SK-N-SH (cell line): ENCODE measurements around the gene CD209. TPM values are rescaled to one million over a fixed set of nuclear protein-coding genes. Genes with fewer than 3 reads are reported as not detected.

ENCODE experiments used
- CTCF ChIA-PET: fragments of 300-600, 350-600 bp; formaldehyde crosslinking; extraction: SDS; loops from one replicate; lab custom pipeline; 2021; lab: Yijun Ruan, JAX
- POLR2A ChIA-PET: fragments of 350-600 bp; sonication (Branson Sonifier 250); formaldehyde crosslinking; extraction: SDS; loops from one replicate; lab custom pipeline; 2020; ENCODE audit warnings: antibody characterized with exemption, inconsistent platforms; lab: Yijun Ruan, JAX
- DNase-seq: peaks from one replicate; pipeline ENCODE4 v3.0.0; 2012
- H2AFZ ChIP-seq: fragments of 200-600 bp; sonication (generic); 2 replicates; pipeline ENCODE4 v1.8.1; 2016; ENCODE audit warnings: antibody characterized with exemption, mild to moderate bottlenecking, low read depth
- H3F3A ChIP-seq: fragments of 200-600 bp; sonication (generic); replicated peaks from 2 replicates; pipeline ENCODE3; 2016; ENCODE audit warnings: antibody characterized with exemption, mild to moderate bottlenecking; ENCODE audit not compliant: insufficient read depth
- H3K27ac ChIP-seq, 2 experiments: fragments of 200-500 bp in 1 of 2; fragments of 200-600 bp in 1 of 2; sonication (Bioruptor generic) in 1 of 2; sonication (generic), shearing (Covaris generic) in 1 of 2; 2 replicates each; pipeline versions ENCODE4 v1.5.1 to v1.6.1; 2014 to 2016; ENCODE audit warnings: low read depth in 2 of 2, inconsistent platforms in 1 of 2, low read length in 1 of 2, mild to moderate bottlenecking in 1 of 2, mixed read lengths in 1 of 2
- H3K27me3 ChIP-seq: fragments of 200-600 bp; sonication (generic), shearing (Covaris generic); 2 replicates; pipeline ENCODE4 v1.6.1; 2016; ENCODE audit warnings: mixed run types; ENCODE audit not compliant: insufficient read depth
- H3K36me3 ChIP-seq, 2 experiments: fragments of 200-500 bp in 1 of 2; fragments of 200-600 bp in 1 of 2; sonication (Bioruptor generic) in 1 of 2; sonication (generic) in 1 of 2; replicated peaks in 1 of 2; 2 replicates each; pipeline versions ENCODE3 to v1.5.1; 2014 to 2016; ENCODE audit warnings: low read length in 1 of 2, mild to moderate bottlenecking in 1 of 2; ENCODE audit not compliant: insufficient read depth in 2 of 2, control insufficient read depth in 1 of 2
- H3K4me1 ChIP-seq, 2 experiments: fragments of 200-500 bp in 1 of 2; fragments of 200-600 bp in 1 of 2; sonication (Bioruptor generic) in 1 of 2; sonication (generic), shearing (Covaris generic) in 1 of 2; 2 replicates each; pipeline versions ENCODE4 v1.5.1 to v1.6.1; 2014 to 2016; ENCODE audit warnings: low read depth in 1 of 2, low read length in 1 of 2, mixed run types in 1 of 2; ENCODE audit not compliant: insufficient read depth in 2 of 2, control insufficient read depth in 1 of 2
- H3K4me2 ChIP-seq: fragments of 200-600 bp; sonication (generic), shearing (Covaris generic); 2 replicates; pipeline ENCODE4 v1.6.1; 2017; ENCODE audit warnings: mixed run types
- H3K4me3 ChIP-seq, 2 experiments: fragments of 200-500 bp in 1 of 2; fragments of 200-600 bp in 1 of 2; sonication (Bioruptor generic) in 1 of 2; sonication (generic), shearing (Covaris generic) in 1 of 2; 2 replicates each; pipeline versions ENCODE4 v1.5.1 to v1.8.1; 2014 to 2016; ENCODE audit warnings: low read depth in 2 of 2, inconsistent platforms in 1 of 2, low read length in 1 of 2, mild to moderate bottlenecking in 1 of 2, mixed read lengths in 1 of 2, moderate library complexity in 1 of 2
- H3K79me2 ChIP-seq: fragments of 200-600 bp; sonication (generic); 2 replicates; pipeline ENCODE4 v1.8.1; 2017; ENCODE audit warnings: mild to moderate bottlenecking; ENCODE audit not compliant: insufficient read depth
- H3K9ac ChIP-seq: fragments of 200-600 bp; sonication (generic); 2 replicates; pipeline ENCODE4 v1.6.1; 2017; ENCODE audit warnings: mixed run types
- H3K9me2 ChIP-seq: fragments of 200-600 bp; sonication (generic); 2 replicates; pipeline ENCODE4 v1.6.1; 2017; ENCODE audit warnings: mixed run types
- H3K9me3 ChIP-seq: fragments of 200-600 bp; sonication (generic); 2 replicates; pipeline ENCODE4 v1.6.1; 2017; ENCODE audit warnings: mixed run types, mild to moderate bottlenecking, moderate library complexity
- H4K20me1 ChIP-seq: fragments of 200-600 bp; sonication (generic); 2 replicates; pipeline ENCODE4 v1.6.1; 2017; ENCODE audit warnings: mild to moderate bottlenecking, mixed run types; ENCODE audit not compliant: insufficient read depth
- ELF1 ChIP-seq: IDR thresholded peaks from 2 replicates; pipeline ENCODE4 v1.4.0; 2012
- FOXJ3 ChIP-seq: sonication (generic); formaldehyde crosslinking; IDR thresholded peaks from 2 replicates; pipeline ENCODE4 v1.5.1; 2020; ENCODE audit warnings: mild to moderate bottlenecking, missing genetic modification reagents
- FOXM1 ChIP-seq: IDR thresholded peaks from 2 replicates; pipeline ENCODE4 v1.4.0; 2012; ENCODE audit warnings: low read depth, mild to moderate bottlenecking
- GABPA ChIP-seq: IDR thresholded peaks from 2 replicates; pipeline ENCODE4 v1.4.0; 2012; ENCODE audit warnings: low read depth, mild to moderate bottlenecking
- GATA2 ChIP-seq: sonication (generic); formaldehyde crosslinking; IDR thresholded peaks from 2 replicates; pipeline ENCODE4 v1.5.0; 2020; ENCODE audit warnings: mild to moderate bottlenecking, missing genetic modification reagents
- MEF2A ChIP-seq: IDR thresholded peaks from 2 replicates; pipeline ENCODE4 v1.4.0; 2012; ENCODE audit warnings: low read depth, borderline replicate concordance
- NRF1 ChIP-seq: IDR thresholded peaks from 2 replicates; pipeline ENCODE4 v1.6.1; 2012; ENCODE audit warnings: low read depth, mild to moderate bottlenecking, low read length
- POLR2AphosphoS5 ChIP-seq: IDR thresholded peaks from 2 replicates; pipeline ENCODE4 v1.6.1; 2012; ENCODE audit warnings: low read depth, low read length
- RAD21 ChIP-seq: IDR thresholded peaks from 2 replicates; pipeline ENCODE4 v1.6.1; 2012; ENCODE audit warnings: mild to moderate bottlenecking, low read length
- SIN3A ChIP-seq: IDR thresholded peaks from 2 replicates; pipeline ENCODE4 v1.6.1; 2012; ENCODE audit warnings: low read depth, mild to moderate bottlenecking, low read length, moderate library complexity, borderline replicate concordance
- TAF1 ChIP-seq: IDR thresholded peaks from 2 replicates; pipeline ENCODE4 v1.6.1; 2012; ENCODE audit warnings: low read depth, mild to moderate bottlenecking, low read length, moderate library complexity, borderline replicate concordance
- TCF12 ChIP-seq: IDR thresholded peaks from 2 replicates; pipeline ENCODE4 v1.4.0; 2012
- WGBS: methylation state at CpG from one replicate; pipeline ENCODE4 v1.1.6; 2017; ENCODE audit warnings: low lambda C conversion rate; 5-methylcytosine and 5-hydroxymethylcytosine counted together
- polyA plus RNA-seq, 3 experiments: library from polyadenylated mRNA; depleted of rRNA; stranded (reverse); fragments of >200 nt; gene quantifications; 2 replicates each; pipeline ENCODE4 v1.2.3, GENCODE V29; 2012
- TF ChIP-seq, protein P1 (sequence below): IDR thresholded peaks from 2 replicates; pipeline ENCODE4 v1.4.0; 2012; ENCODE audit warnings: low read depth, borderline replicate concordance
- TF ChIP-seq, protein P2 (sequence below): IDR thresholded peaks from 2 replicates; pipeline ENCODE4 v1.4.0; 2012; ENCODE audit warnings: low read depth, borderline replicate concordance
- TF ChIP-seq, protein P3 (sequence below): IDR thresholded peaks from 2 replicates; pipeline ENCODE4 v1.4.0; 2012; ENCODE audit warnings: low read depth
- TF ChIP-seq, protein P4 (sequence below): fragments of 150-350 bp; IDR thresholded peaks from 2 replicates; pipeline ENCODE4 v1.6.1; 2016; ENCODE audit warnings: mild to moderate bottlenecking, low read depth, low read length
- TF ChIP-seq, protein P5 (sequence below): IDR thresholded peaks from 2 replicates; pipeline ENCODE4; 2012

Gene CD209
- polyA plus RNA-seq, 1 of the 3 experiments (the other 2 are of a cell fraction): not detected

DNA sequence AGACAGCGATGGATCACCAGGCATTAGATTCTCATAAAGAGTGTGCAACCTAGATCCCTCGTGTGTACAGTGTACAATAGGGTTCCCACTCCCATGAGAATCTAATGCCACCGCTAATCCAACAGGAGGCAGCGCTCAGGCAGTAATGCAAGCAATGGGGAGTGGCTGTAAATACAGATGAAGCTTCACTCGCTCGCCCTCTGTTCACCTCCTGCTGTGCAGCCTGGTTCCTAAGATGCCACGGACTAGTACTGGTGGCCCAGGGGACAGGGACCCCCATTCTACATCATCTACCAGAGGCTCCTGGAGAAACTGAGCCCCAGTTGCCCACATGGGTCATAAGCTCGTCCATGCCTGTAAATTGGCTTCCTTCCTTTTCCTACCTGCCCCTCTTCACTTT lies 23.7 kb upstream of the CD209 start:
- H3K9me3 ChIP-seq: no peaks in the 10 kb centered on the region
- H3F3A ChIP-seq: no peaks in the 10 kb centered on the region
- TF ChIP-seq FOXJ3 (CRISPR knock-in tag) (no peak), GATA2 (CRISPR knock-in tag) (no peak), TCF12 (no peak), ELF1 (no peak), GABPA (no peak), POLR2AphosphoS5 (no peak), FOXM1 (no peak), NRF1 (no peak), SIN3A (no peak), TAF1 (no peak), MEF2A (no peak), RAD21 (no peak)
- TF ChIP-seq, protein P1, sequence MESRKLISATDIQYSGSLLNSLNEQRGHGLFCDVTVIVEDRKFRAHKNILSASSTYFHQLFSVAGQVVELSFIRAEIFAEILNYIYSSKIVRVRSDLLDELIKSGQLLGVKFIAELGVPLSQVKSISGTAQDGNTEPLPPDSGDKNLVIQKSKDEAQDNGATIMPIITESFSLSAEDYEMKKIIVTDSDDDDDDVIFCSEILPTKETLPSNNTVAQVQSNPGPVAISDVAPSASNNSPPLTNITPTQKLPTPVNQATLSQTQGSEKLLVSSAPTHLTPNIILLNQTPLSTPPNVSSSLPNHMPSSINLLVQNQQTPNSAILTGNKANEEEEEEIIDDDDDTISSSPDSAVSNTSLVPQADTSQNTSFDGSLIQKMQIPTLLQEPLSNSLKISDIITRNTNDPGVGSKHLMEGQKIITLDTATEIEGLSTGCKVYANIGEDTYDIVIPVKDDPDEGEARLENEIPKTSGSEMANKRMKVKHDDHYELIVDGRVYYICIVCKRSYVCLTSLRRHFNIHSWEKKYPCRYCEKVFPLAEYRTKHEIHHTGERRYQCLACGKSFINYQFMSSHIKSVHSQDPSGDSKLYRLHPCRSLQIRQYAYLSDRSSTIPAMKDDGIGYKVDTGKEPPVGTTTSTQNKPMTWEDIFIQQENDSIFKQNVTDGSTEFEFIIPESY: no peak
- TF ChIP-seq, protein P2, sequence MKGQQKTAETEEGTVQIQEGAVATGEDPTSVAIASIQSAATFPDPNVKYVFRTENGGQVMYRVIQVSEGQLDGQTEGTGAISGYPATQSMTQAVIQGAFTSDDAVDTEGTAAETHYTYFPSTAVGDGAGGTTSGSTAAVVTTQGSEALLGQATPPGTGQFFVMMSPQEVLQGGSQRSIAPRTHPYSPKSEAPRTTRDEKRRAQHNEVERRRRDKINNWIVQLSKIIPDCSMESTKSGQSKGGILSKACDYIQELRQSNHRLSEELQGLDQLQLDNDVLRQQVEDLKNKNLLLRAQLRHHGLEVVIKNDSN: no peak
- TF ChIP-seq, protein P3, sequence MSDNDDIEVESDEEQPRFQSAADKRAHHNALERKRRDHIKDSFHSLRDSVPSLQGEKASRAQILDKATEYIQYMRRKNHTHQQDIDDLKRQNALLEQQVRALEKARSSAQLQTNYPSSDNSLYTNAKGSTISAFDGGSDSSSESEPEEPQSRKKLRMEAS: no peak
- TF ChIP-seq, protein P4, sequence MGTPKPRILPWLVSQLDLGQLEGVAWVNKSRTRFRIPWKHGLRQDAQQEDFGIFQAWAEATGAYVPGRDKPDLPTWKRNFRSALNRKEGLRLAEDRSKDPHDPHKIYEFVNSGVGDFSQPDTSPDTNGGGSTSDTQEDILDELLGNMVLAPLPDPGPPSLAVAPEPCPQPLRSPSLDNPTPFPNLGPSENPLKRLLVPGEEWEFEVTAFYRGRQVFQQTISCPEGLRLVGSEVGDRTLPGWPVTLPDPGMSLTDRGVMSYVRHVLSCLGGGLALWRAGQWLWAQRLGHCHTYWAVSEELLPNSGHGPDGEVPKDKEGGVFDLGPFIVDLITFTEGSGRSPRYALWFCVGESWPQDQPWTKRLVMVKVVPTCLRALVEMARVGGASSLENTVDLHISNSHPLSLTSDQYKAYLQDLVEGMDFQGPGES: no peak
- TF ChIP-seq, protein P5, sequence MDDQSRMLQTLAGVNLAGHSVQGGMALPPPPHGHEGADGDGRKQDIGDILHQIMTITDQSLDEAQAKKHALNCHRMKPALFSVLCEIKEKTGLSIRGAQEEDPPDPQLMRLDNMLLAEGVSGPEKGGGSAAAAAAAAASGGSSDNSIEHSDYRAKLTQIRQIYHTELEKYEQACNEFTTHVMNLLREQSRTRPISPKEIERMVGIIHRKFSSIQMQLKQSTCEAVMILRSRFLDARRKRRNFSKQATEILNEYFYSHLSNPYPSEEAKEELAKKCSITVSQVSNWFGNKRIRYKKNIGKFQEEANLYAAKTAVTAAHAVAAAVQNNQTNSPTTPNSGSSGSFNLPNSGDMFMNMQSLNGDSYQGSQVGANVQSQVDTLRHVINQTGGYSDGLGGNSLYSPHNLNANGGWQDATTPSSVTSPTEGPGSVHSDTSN: no peak
- H3K4me3 ChIP-seq: no peak overlapping the region
- H3K79me2 ChIP-seq: no peaks in the 10 kb centered on the region
- no peak overlapping the region for H2AFZ ChIP-seq
- CTCF ChIA-PET: interaction anchor here (0.6 to 2.7 kb wide), 3 partner anchors 24 to 160 kb away, joined by 3 to 12 read pairs (median 3); partner anchors contain the start of gene CD209
- H3K9me2 ChIP-seq: no peaks in the 10 kb centered on the region
- no peak overlapping the region for H3K4me2 ChIP-seq
- POLR2A ChIA-PET: no interaction called here
- peaks cover 87% of the 10 kb centered on the region for H3K27me3 ChIP-seq
- no peaks in the 10 kb centered on the region for H4K20me1 ChIP-seq
- 0% methylated on average over 4 of the region's 8 CpGs for WGBS
- no peak overlapping the region for H3K9ac ChIP-seq
- H3K27ac ChIP-seq: no peak overlapping the region
- DNase-seq: no peak
- H3K36me3 ChIP-seq: no peaks in the 10 kb centered on the region
- no peaks in the 10 kb centered on the region for H3K4me1 ChIP-seq
